GM10266 (cell line): Measurements from ENCODE around the gene CSRNP3.

ENCODE experiments used
- DNase-seq: peaks from one replicate; pipeline ENCODE4 v3.0.0; 2012; ENCODE audit errors: extremely low spot score
- TF ChIP-seq, protein P1 (sequence below): IDR thresholded peaks from 2 replicates; pipeline ENCODE4 v1.5.1; 2012; ENCODE audit warnings: mild to moderate bottlenecking, low read depth; ENCODE audit not compliant: control insufficient read depth, insufficient read depth; ENCODE audit errors: missing control alignments

Gene CSRNP3

DNA sequence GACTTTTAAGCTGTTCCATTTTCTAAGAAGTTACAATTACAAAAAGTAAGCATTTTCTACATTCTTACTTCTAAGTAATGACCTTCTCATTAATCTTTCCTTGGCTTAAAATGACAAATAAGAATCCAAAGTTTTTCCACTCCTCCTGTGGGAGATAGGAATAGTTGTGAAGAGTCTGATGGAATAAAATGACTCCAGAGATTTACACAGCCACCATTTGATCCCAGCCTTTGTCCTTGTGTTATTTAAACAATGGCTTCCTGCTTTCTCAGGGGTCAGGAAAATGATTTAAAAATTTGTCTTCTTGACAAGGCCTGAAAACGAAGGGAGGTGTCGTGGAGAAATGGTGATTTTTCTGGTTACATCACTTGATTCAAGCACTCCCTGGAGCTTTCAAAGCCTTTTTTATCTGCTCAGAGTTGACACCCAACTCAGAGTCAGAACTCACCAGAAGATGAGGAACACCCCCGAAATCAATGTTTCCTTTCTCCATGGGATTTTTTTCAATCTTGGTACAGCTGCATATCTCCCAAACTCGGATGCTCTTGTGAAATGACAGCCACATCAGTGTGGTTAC lies 218.0 kb downstream of the CSRNP3 start:
- TF ChIP-seq, protein P1, sequence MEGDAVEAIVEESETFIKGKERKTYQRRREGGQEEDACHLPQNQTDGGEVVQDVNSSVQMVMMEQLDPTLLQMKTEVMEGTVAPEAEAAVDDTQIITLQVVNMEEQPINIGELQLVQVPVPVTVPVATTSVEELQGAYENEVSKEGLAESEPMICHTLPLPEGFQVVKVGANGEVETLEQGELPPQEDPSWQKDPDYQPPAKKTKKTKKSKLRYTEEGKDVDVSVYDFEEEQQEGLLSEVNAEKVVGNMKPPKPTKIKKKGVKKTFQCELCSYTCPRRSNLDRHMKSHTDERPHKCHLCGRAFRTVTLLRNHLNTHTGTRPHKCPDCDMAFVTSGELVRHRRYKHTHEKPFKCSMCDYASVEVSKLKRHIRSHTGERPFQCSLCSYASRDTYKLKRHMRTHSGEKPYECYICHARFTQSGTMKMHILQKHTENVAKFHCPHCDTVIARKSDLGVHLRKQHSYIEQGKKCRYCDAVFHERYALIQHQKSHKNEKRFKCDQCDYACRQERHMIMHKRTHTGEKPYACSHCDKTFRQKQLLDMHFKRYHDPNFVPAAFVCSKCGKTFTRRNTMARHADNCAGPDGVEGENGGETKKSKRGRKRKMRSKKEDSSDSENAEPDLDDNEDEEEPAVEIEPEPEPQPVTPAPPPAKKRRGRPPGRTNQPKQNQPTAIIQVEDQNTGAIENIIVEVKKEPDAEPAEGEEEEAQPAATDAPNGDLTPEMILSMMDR = no peak
- DNase-seq = no peak

DNA sequence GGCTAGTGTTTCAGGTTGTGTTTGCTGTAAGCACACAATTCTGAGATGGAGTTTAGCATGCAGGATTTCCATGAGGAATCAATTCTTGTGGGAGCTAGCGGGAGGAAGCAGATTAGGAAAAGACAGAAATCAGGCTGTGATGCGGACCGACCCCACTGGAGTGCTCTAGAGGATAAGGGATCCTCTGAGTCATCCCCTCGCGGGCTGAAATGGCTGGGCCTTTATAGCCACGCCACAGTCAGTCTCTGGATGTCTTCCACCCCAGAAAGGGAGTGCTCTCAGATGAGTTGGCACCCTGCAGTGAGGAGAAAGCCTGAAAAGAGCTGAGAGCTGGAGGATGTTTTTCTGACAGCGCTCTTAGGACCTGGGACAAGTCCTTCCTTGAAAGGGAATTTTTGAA lies 222.1 kb downstream of the CSRNP3 start:
- TF ChIP-seq, protein P1 = no peak
- DNase-seq = no peak

DNA sequence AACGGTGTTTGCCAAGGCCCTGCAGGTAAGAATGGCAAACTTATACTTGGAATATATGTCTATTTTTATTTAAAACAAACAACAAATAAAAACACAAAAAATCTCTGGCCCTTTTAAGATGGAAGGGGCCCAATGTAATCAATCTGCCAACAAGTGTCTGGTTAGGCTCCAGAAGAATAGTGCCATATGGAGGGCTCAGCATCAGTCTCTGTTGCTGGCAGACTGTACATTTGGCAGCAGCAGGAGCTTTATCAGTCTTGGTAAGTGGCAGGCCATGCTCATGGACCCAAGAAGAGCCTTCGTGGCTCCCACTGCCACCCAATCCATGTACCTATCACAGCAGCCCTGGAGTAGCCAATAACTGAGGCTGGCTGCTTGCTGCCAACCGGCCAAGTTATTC lies 223.4 kb downstream of the CSRNP3 start:
- DNase-seq = no peak
- TF ChIP-seq, protein P1 = no peak

DNA sequence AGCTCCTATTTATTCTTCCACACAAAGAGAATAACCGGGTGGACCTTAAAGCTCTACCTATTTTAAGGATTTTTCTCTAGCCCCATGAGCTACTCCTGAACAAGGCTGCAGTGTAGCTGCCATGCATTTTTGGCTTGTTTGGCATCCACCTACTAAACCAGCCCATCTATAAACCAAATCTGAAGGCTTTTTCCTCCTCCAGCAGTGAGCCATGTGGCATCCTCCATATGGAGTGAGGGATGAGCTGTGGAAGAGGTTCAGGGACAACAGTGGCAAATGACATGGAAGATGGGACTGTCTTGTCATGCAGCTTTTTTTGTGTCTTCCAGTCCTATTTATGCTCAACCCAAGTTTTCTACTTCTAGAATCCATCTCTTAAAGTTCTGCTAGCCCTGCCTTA lies 224.3 kb downstream of the CSRNP3 start:
- DNase-seq = no peak
- TF ChIP-seq, protein P1 = no peak

DNA sequence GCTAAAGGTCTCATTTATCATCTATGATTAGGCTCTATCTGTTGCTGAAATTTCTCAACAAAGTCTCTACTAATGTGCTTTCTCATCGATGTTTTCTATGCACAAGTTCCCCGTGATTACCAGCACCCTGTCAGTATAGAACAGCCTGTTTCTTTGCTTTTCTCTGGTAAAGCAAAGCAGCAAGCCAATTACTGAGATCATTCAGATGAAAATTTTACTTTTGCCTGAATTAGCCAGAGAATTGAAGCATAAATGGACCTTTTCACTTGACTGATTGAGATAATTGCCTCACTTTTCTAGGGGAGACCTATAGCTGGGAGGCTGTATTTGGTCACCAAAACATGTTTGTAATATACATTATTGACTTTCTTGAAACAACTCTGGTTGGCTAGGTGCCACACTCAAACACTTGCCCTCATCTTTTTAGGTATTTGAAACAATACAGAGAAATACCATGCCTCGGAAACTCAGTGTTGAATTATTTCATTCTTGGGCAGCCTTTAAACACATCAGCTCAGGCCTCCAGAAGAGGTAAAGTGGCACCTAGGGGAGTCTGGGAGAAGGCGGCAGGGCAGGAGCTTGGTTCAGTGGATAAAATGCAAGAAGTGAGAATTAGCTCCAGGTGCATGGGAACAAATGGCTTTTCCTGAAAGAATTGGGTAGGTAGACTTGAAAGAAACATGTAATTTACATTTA lies 228.4 kb downstream of the CSRNP3 start:
- no peak for DNase-seq
- TF ChIP-seq, protein P1 = no peak

DNA sequence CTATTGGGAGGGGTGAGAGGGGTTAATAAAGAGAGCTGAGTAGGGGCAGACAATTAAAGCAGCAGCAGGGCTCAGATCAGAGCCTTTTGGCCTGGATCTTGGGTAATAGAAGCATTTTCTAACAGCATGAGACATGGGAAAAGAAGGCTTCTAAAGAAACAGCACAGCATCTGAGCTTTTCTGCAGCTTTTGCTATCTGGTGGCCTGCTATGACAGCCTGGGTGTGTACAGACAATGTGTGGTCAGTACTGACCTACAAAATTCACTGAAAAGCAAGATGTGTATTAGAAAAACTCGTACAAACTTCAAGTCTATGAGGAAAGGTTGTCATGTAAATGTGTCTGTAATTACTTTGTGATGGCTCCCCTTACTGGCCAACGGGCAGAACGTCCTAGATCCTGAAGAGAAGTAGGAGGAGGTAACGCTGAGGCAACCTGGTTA lies 229.0 kb downstream of the CSRNP3 start:
- peak; percentile 21 for DNase-seq
- TF ChIP-seq, protein P1 = peak; percentile 57

DNA sequence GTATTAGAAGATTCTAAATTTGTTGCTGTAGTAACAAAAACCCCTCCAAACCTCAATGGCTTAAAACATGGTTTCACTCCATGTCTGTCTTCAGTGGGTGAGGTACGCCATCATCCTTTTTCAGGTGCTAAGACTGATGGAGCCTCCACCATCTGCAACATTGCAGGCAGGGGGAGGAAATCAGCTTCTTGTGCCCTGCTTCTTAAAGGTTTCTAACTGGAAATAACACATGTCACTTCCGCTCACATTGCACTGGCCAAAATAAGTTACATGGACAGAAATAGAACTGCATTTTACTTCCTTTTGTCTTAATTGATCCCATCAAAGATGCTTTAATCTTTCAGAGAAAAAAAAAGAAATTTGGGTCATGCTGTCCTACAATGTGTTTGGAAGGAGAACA lies 230.4 kb downstream of the CSRNP3 start:
- DNase-seq = no peak
- TF ChIP-seq, protein P1 = no peak
